ENCODE measurements around the gene CHD8.
"Not testable (repeated sequence)": the region's sequence is repeated elsewhere in the genome, so short reads cannot be mapped to it uniquely, and the experiment has no call there.

CHD8 gene

DNA sequence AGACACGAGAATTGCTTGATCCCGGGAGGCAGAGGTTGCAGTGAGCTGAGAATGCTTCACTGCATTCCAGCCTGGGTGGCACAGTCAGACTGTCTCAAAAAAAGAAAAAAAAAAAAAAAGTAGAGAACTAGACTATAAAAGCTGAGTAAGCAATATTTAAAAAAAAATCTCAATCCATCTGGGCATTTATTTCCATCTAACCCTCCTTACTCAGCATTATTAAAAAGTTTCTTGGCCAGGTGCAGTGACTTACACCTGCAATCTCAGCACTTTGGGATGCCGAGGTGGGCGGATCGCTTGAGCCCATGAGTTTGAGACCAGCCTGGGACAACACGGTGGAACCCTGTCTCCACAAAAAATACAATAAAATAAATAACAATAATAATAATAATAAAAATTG is 76.6 kb downstream of the CHD8 start:
- DNase-seq = no peak

DNA sequence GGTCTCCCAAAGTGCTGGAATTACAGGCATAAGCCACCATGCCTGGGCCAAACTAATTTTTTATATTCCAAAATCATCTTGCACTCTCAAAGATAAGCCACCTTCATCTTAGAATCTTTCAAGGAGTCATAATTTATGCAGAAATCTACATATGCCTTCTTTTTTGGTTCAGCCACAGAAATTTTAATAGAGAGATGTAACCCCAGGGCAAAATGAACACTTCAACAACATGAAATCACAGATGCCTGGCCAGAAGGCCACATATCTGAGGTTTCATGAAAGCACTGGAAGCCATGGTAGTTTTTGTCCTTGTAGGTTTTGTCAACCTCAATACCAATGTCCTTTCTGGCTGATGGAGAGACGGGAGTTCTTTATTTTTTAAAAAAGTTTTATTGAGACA is 81.9 kb downstream of the CHD8 start:
- no peak for DNase-seq

DNA sequence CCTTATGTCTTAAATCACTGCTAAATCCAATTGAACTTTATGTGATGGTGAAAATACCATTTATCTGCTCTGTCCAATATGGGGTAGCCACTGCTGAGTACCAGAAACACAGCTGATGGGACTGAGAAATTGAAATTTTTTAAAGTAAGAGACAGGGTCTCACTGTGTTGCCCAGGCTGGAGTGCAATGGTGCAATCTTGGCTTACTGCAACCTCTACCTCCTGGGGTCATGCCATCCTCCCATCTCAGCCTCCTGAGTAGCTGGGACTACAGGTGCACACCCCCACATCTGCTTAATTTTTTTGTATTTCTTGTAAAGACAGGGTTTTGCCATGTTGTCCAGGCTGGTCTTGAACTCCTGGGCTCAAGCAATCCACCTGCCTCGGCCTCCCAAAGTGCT is 83.1 kb downstream of the CHD8 start:
- DNase-seq = not testable (repeated sequence)

DNA sequence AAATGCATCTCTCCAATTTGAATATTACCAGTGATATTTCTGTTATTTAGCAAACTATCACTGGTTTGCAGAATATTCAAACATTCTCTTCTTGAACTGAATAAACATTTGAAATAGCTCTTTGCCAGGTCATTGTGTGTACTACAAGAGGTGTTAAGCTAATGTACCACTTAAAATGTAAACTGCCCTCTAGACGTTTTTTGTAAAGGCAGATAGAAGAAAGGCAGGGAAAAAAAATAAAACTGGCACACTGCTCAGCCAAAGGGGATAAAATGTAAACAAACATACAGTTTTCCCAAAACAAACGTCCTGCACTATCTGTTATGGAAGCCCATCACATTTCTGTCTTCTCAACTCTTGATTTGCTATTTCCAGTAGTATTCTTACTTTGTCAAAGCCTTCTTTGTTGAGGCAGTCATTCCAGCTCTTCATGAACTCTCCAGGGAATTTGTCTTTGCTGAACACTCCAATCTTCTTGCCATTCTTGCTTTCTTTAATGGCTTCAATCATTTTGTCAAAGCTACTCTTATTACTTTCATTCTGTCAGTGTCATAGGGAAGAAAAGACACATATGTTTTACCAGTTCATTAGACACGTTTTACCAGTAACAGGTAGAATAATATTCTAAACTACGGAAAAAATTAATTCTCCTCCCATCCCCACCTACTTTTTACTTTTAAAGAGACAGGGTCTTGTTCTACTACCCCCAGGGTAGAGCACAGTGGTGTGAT is 85.8 kb downstream of the CHD8 start:
- DNase-seq = no peak

DNA sequence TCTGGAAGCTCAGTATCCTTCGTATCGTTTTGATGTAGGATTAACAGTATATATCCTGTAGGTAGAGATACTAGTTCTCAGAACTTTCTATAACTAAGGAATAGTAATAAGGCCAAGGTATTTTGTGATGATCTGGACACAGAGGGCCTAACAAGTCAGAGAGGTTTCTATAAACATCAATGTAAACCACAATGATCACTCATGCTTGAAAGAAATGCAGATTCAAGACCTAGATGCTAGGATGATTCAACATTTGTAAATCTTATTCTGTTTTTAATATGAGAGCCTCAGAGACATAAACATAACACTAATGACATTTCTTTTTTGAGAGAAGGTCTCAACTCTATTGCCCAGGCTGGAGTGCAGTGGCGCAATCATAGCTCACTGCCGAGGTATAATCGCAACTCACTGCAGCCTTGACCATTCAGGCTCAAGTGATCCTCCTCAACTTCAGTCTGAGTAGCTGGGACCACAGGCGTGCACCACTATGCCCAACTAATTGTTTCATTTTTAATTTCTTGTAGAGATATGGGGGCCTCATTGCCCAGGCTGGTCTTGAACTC is 88.3 kb downstream of the CHD8 start:
- no peak for DNase-seq

DNA sequence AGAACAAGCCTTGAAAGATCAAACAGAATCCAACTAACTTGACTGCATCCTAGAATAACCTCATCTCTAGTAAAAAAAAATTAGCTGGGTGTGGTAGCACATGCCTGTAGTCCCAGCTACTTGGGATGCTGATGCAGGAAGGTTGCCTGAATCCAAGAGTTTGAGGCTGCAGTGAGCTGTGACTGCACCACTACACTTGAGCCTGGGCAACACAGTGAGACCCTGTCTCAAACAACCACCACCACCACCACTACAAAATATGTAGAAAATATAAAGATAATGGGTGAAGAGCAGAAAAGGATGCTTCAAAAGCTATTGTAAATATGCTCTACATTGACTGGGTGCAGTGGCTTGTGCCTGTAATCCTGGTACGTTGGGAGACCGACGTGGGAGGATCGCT is 99.4 kb downstream of the CHD8 start:
- DNase-seq = no peak

DNA sequence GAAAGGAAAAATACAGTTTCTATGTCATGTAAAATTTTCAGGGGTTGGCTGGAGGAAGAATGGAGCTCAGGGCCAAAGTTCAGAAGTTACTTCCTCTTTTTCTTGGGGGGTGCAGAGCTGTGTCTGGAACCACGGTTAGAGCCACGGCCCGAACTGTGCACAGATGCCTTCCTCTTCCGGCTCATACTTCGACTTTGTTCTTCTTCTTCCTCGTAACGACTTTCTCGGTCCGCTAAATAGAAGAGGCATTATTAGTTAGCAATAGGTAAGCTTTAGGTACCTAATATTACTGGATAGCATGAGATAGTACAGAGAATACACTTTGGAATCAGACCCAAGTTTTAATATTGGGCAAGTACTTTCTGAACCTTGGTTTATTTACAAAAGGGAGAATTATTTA is 103.3 kb downstream of the CHD8 start:
- no peak for DNase-seq

DNA sequence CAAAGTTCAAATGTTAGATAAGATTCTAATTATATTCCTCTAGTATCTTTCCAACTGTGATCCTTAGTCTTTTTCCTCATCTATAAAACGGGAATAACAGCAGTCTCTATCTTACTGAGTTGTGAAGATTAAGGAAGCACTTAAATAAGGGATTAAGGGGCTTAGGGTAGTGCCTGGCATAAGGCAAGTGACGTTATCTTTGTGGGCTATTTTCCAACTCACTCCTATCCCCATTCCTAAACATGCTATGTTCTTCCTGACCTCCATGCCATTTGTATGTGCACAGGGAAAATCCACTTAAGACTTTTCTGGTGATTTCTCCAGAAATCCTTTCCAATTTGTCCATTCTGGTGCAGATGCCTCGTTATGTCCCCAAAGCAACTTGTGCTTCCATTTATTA is 105.4 kb downstream of the CHD8 start:
- no peak for DNase-seq

DNA sequence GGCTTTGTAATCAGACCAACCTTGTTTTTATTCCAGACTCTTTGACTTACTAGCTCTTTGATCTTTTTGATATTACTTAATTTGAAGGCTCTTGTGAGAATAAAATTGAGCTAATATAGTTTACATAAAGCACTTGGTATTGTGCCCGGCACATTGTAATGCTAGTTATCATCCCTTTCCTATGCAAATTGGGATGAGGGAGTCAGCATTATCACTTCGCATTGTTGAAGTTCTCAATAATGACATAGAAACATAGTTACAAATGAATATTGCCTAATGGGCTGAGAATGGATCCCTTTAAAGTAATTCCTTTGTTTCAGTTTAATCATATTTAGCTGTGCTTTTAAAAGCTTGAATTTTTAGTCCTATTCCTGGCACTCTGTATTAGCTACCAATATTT is 108.7 kb downstream of the CHD8 start:
- DNase-seq = no peak

DNA sequence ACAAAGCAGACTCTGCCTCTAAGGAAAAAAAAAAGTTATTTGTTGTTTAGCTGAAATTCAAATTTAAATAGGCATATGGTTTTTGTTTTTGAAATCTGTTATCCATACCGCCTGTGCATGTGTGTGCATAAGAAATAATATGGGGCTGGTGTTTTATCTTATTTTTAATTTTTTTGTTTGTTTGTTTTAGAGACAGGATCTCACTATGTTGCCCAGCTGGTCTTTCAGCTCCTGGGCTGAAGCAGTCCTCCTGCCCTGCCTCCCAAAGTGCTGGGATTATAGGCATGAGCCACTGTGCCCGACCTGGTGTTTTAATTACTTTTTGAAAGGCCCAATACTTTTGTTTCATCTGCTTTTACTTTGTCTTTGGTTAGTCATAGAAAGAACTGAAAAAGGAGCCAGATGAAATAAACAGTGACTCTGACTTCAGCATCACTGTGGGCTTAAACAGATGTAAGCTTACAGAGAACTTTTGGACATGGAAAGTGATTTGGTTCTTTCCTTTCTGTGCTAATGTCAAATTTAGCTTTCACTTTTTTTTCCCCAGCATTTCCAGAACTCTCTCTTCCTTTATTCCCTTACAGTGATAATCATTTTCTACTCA is 109.3 kb downstream of the CHD8 start:
- no peak for DNase-seq

DNA sequence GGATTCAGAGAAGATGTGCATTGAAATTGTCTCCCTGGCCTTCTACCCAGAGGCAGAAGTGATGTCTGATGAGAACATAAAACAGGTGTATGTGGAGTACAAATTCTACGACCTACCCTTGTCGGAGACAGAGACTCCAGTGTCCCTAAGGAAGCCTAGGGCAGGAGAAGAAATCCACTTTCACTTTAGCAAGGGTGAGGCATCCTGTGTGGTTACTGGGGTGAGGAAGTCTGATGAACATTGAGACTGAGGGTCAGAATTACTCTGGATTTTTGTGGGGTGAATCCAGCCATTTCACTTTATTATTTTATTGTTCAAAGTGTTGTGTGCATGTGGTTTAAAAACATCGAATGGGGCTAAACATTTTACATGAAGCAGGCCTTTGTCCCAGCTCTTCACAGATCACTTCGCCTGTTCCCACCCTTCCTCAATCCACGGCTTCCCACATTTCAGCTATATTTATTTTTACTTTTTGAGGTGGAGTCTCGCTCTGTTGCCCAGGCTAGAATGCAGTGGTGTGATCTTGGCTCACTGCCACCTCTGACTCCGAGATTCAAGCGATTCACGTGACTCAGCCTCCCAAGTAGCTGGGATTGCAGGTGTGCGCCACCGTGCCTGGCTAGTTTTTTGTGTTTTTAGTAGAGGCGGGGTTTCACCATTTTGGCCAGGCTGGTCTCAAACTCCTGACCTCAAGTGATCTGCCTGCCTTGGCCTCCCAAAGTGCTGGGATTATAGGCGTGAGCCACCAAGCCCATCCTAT is 112.7 kb downstream of the CHD8 start:
- no peak for DNase-seq

Data from nucleus accumbens (tissue), 56 donors.